Lung (tissue), 12 donors: ENCODE measurements around the gene PLCL1. TPM values are rescaled to one million over a fixed set of nuclear protein-coding genes. Genes with fewer than 3 reads are reported as not detected.

Experiments
- ATAC-seq: fragments of 200-7000 bp; cut with Tn5 transposase; one replicate; pipeline ENCODE4 v1.9.1; 2020; ENCODE audit warnings: moderate number of reproducible peaks; ENCODE audit not compliant: insufficient read depth, low FRiP score
- DNase-seq, 3 donors: peaks; one replicate each; pipeline ENCODE4 v3.0.0-alpha.2; 2013 to 2017
- H3K27ac ChIP-seq, 2 donors: one replicate each; pipeline ENCODE4 v1.5.1; 2013; ENCODE audit warnings: mild to moderate bottlenecking in 2 of 2, moderate library complexity in 2 of 2, control low read depth in 1 of 2, inconsistent platforms in 1 of 2, low read depth in 1 of 2, low read length in 1 of 2
- H3K27me3 ChIP-seq, 3 donors: one replicate each; pipeline ENCODE4 v1.5.1; 2013; ENCODE audit warnings: low read length in 2 of 3; ENCODE audit not compliant: control insufficient read depth in 3 of 3, insufficient read depth in 3 of 3
- H3K36me3 ChIP-seq, 4 donors: one replicate each; pipeline ENCODE4 v1.5.1; 2013; ENCODE audit warnings: low read length in 4 of 4, mild to moderate bottlenecking in 1 of 4, moderate library complexity in 1 of 4; ENCODE audit not compliant: control insufficient read depth in 4 of 4, insufficient read depth in 4 of 4
- H3K4me1 ChIP-seq, 5 donors: one replicate each; pipeline ENCODE4 v1.5.1; 2013; ENCODE audit warnings: low read length in 5 of 5, mild to moderate bottlenecking in 2 of 5, moderate library complexity in 1 of 5; ENCODE audit not compliant: control insufficient read depth in 5 of 5, insufficient read depth in 5 of 5
- H3K4me3 ChIP-seq: one replicate; pipeline ENCODE4 v1.5.1; 2013; ENCODE audit warnings: mild to moderate bottlenecking, control low read depth, moderate library complexity
- H3K9ac ChIP-seq, 2 donors: one replicate each; pipeline ENCODE4 v1.5.1; 2013; ENCODE audit warnings: low read length in 2 of 2, control low read depth in 1 of 2; ENCODE audit not compliant: insufficient read depth in 1 of 2
- H3K9me3 ChIP-seq, 4 donors: one replicate each; pipeline ENCODE4 v1.5.1; 2013; ENCODE audit warnings: low read length in 3 of 4, mild to moderate bottlenecking in 1 of 4, moderate library complexity in 1 of 4; ENCODE audit not compliant: control insufficient read depth in 4 of 4, insufficient read depth in 3 of 4
- WGBS, 2 donors: extraction: QIAGEN DNeasy Blood & Tissue Kit; methylation state at CpG; one replicate each; pipeline ENCODE4 v1.1.7; 2013; 5-methylcytosine and 5-hydroxymethylcytosine counted together
- polyA plus RNA-seq, 2 donors: library from polyadenylated mRNA; stranded (reverse); fragments of 200-250 nt; gene quantifications; one replicate each; pipeline ENCODE4 v1.2.1, GENCODE V29; 2013
- total RNA-seq, 2 donors: library from RNA; depleted of rRNA in 1 of 2; stranded (reverse); fragments of >200 nt in 1 of 2; gene quantifications; one replicate each; pipeline ENCODE4 v1.2.1, GENCODE V29; 2014 to 2021
- TF ChIP-seq, protein P1 (sequence below): IDR thresholded peaks from 2 replicates; pipeline ENCODE4 v1.5.1; 2012; ENCODE audit warnings: mild to moderate bottlenecking; ENCODE audit errors: control extremely low read depth, extremely low read depth
- donor health status: control.
- donor health status: control.
- donor health status: Bipolar disorder and iron deficiency.
- donor health status: healthy.
- donor health status: DM: yes; HTN: yes; CAD: no.

PLCL1 gene
- total and polyA plus RNA-seq, 4 donors, result 1.1 to 13.0 (median 2.9) TPM

DNA sequence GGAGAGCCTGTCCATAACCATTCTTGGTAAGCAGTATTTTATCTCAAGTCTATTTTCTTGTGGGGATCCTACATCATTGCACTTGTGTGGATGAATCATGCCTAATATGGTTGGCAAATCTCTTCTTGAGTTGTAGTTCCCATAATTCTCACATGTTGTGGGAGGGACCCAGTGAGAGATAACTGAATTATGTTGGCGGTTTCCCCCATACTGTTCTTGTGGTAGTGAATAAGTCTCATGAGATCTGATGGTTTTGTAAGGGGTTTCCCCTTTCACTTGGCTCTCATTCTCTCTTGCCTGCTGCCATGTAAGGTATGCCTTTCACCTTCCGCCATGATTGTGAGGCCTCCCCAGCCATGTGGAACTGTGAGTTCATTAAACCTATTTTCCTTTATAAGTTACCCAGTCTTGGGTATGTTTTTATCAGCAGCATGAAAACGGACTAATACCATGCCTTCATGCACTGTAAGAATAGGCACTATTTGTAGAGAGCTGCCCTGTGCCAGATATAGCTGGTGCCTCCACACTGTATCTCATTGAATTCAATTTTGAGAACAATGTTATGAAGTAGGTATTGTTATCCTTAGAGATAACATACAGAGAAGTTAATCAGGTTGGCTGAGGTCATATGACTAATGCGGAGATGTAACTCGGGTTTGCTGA lies 148.3 kb downstream of the PLCL1 start:
- TF ChIP-seq, protein P1, sequence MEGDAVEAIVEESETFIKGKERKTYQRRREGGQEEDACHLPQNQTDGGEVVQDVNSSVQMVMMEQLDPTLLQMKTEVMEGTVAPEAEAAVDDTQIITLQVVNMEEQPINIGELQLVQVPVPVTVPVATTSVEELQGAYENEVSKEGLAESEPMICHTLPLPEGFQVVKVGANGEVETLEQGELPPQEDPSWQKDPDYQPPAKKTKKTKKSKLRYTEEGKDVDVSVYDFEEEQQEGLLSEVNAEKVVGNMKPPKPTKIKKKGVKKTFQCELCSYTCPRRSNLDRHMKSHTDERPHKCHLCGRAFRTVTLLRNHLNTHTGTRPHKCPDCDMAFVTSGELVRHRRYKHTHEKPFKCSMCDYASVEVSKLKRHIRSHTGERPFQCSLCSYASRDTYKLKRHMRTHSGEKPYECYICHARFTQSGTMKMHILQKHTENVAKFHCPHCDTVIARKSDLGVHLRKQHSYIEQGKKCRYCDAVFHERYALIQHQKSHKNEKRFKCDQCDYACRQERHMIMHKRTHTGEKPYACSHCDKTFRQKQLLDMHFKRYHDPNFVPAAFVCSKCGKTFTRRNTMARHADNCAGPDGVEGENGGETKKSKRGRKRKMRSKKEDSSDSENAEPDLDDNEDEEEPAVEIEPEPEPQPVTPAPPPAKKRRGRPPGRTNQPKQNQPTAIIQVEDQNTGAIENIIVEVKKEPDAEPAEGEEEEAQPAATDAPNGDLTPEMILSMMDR, result no peak
- Histone ChIP-seq H3K4me1 (peaks cover 0 to 35% (median 2%) of the 10 kb centered on the region in 5 donors), H3K27ac (no peak overlapping the region), H3K36me3 (no peaks in the 10 kb centered on the region), H3K27me3 (no peaks in the 10 kb centered on the region), H3K4me3 (no peak overlapping the region), H3K9me3 (no peaks in the 10 kb centered on the region), H3K9ac (no peak overlapping the region)
- no peak for ATAC-seq
- DNase-seq, result no peak
- 91 to 94% methylated on average over 5 of the region's 5 CpGs for WGBS, 2 donors

DNA sequence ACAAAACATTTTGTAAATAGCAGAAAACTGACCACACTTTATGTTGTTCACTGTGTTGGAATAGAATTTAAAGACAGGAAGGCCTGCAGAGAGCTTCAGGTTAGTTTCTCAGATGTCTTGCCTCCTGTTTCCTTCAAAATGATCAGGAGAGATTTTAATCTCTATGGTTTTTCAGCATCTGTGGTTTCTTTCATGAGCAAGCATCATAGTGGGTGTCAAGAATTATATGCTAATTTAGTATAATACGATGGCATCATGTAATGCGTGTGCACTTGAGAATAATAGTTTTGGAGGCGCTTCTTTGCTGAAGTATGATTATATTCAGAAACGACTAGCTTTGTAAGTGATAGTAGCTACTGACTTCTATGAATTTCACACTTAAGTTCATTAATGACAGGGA lies 149.9 kb downstream of the PLCL1 start:
- WGBS, 2 donors, result 75 to 76% methylated on average over 4 of the region's 4 CpGs
- peaks cover 0 to 38% (median 7%) of the 10 kb centered on the region in 5 donors for H3K4me1 ChIP-seq
- DNase-seq (no peak), ATAC-seq (no peak)
- H3K9ac ChIP-seq, result no peak overlapping the region
- no peaks in the 10 kb centered on the region for H3K27me3 ChIP-seq
- no peaks in the 10 kb centered on the region for H3K36me3 ChIP-seq
- no peak overlapping the region for H3K4me3 ChIP-seq
- H3K27ac ChIP-seq, result no peak overlapping the region
- no peaks in the 10 kb centered on the region for H3K9me3 ChIP-seq
- TF ChIP-seq, protein P1, result no peak

DNA sequence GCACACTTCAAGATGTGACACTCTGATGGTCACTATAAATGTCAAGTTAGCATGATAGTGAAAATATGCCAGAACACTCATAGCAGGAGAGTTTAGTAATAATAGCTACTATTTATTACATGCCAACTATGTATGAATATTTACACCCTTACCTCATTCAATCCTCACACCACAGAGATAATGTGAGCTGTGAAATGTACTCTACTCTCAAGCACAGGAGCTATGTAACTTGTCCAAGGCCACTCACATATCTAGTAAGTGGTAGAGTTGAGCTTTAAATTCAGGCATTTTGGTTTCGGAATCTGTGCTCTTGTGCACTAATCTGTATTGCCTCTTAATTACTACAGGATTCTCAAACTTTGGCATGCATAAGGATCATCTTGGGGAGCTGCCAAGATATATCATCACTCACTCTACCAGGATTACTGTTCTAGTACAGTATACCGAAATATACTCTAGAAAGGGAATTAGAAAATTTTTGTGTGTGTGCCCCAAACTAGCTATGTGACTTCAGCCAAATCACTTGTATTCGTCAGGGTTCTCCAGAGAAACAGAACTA lies 154.3 kb downstream of the PLCL1 start:
- peak; percentile 53 to 84 (median 71) for DNase-seq

More for the DNA sequence above, 154.3 kb downstream of the PLCL1 start:
- no peaks in the 10 kb centered on the region for H3K27me3 ChIP-seq
- no peak for ATAC-seq
- peaks cover 0 to 37% (median 7%) of the 10 kb centered on the region in 5 donors for H3K4me1 ChIP-seq
- no peak overlapping the region for H3K9ac ChIP-seq
- H3K27ac ChIP-seq, result peak overlapping the region in 1 of 2 donors; percentile 66
- WGBS, 2 donors, result 82 to 91% methylated on average over 3 of the region's 3 CpGs
- TF ChIP-seq, protein P1, result no peak
- no peaks in the 10 kb centered on the region for H3K9me3 ChIP-seq
- H3K4me3 ChIP-seq, result no peak overlapping the region
- H3K36me3 ChIP-seq, result no peaks in the 10 kb centered on the region
